Measurements from ENCODE around the gene GSE1.

GSE1 gene

DNA sequence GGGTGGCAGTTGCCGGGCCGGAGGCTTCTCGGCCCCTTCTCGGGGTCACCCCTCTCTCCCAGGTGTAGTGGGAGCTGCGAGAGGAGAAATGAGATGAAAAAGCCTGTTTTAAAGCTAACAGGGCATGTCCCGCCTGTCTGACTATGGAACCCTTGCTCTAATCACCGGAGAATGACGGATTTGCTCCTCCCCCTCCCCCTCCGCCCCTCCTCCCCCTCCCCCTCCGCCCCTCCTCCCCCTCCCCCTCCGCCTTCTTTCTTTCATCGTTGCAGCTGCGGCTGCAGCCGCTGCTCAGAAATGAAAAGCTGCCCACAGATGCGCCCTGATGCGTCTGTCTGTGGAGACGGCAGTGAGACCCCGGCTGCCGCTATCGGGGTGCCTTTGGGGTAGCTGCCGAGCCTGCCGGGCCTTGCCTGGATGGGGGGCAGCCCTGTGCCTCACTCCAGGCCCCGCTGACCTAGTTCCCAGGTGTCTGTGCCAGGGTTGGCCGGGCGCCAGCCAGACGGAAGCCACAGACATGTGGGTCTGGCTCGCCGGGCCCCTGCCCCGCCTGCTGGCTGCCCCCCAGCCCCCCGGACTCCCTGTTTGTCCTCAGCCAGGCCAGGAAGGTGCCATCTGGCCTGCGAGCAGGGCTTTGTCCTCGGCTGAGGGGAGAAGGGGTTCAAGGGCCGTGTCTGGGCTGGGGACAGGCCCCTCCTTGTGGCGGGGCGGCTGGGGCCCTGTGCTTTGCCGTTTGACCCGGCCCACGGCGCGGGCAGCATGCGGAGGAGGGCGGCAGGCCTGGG is 37.9 kb downstream of the GSE1 start:
- no peak for DNase-seq

DNA sequence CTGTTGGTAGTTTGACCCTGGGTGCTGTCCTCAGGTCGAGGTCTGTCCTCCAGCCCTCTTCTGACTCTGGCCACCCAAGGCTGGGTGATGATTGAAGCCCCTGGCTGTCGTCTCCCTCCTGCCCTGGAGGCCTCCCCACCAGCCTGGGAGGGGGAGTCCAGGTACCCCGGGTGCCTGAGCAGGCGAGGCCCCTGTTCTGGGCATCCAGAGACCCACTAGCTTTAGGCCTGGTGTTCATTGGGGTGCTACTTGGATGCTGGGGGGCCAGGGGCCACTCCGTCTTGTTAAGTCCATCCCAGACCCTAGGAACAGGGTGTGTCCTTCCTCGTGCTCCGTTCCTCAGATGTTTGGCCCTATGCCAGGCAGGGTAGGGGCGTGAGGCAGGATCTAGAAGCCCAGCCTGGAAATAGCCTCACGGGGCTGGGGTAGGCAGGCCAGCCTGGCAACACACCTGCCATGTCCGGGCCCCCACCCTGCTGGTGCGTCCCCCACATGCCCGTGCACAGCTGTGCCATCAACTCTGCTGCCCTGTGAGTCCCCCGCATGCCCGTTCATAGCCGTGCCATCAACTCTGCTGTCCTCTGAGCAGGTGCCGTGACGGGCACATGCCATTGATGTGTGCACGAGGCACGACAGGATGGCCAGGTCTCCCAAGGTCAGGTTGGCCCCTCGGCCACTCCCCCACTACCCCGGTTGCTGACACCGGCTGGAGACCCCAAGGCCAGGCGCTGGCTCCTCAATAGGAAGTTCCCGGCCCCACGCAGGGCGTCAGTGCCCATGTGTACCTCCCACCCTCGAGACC is 38.7 kb downstream of the GSE1 start:
- no peak for DNase-seq

- no peak for DNase-seq
Observed at GRCh38 chr16:85652431-85653221, 39.5 kb downstream of the GSE1 start.

DNA sequence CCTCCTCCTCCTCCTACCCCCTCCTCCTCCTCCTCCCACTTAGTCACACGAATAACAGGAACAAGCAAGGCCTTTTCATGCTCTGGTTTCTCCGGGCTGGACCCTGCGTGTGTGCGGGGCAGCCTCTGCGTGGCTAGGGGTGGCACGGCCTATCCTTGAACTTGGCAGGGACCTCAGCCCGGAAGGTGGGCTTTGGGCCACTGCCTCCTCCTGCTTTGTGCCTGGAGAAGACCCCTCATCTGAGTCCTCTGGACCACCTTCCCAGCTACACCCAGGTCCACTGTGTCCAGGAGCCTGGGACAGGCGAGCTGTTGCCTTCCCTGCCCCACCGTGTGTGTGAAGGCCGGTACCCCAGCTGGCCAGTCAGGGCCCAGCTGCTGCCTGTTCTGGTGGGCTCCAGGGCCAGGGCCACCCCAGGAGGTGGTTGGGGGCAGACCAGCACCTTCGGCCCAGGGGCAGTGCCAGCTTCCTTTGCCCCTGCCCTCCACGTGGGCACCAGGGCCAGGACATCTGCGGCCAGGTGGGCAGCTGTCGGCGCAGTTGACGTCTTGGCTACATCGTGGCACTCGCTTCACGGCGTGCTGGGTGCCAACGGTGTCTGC is 40.3 kb downstream of the GSE1 start:
- DNase-seq, result no peak

DNA sequence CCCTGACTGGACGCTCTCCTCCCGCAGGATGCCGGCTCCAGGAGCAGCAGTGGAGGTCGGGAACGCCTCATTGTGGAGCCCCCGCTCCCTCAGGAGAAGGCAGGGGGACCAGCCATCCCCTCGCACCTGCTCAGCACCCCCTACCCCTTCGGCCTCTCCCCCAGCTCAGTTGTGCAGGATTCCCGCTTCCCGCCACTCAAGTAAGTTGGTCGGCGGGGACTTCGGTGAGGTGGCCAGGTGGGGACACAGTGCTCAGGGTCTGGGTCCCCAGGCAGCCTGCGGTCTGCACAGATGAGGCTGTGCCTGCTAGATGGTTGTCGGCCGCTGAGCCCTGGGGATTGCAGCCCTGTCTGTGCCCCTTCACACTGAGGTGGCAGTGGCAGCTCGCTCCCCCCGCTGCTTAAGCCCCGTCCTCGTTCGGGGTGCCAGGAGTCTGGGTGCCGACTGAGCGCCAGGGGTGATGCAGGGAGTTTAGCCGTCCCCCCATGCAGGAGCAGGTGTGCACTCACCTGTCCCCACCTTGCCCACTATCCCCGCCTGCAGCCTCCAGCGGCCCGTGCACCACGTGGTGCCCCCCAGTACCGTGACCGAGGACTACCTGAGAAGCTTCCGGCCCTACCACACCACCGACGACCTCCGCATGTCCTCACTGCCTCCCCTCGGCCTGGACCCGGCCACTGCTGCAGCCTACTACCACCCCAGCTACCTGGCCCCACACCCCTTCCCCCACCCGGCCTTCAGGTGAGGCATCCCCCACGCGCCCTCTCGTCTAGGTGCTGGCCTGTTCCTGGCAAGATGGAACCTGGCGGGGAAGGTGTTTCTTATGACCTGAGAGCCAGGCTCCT is 41.4 kb downstream of the GSE1 start:
- no peak for DNase-seq

DNA sequence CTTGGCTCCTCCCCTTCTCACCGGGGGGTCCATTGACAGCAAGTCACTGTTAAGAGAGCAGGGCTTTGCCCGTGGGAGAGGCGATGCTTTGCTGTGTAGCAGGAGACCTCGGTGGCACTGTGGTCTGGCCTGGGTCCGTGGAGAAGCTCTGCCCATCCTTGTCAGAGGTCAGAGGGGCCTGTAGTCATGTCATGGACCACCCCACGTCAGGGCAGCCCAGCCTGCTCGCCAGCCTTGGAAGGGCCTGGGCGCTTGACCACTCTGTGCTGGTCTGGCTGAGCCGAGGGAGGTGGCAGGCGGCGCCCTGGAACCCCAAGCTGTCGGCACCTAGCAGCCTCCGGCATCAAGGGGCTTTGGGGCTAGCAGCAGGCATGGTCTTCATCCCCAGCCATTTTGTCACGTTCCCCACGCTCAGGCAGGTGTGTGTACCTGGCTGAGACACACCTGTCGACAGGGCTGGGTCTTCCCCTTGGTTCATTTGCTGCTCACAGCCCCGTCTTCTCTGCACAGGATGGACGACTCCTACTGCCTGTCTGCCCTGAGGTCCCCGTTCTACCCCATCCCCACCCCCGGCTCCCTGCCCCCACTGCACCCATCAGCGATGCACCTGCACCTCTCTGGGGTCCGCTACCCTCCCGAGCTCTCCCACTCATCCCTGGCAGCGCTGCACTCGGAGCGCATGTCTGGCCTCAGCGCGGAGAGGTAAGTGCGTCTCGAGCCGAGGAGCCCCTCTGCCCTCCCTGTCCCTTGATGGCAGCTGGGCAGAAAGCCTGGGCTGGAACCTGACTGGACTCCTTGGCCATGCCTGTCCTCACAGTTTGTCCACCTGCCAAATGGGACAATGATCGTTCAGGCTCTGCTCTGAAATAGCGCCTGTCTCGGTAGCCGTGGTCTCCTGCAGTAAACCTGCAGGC is 42.4 kb downstream of the GSE1 start:
- no peak for DNase-seq

- no peak for DNase-seq
Observed at GRCh38 chr16:85656351-85657266, 43.5 kb downstream of the GSE1 start.

DNA sequence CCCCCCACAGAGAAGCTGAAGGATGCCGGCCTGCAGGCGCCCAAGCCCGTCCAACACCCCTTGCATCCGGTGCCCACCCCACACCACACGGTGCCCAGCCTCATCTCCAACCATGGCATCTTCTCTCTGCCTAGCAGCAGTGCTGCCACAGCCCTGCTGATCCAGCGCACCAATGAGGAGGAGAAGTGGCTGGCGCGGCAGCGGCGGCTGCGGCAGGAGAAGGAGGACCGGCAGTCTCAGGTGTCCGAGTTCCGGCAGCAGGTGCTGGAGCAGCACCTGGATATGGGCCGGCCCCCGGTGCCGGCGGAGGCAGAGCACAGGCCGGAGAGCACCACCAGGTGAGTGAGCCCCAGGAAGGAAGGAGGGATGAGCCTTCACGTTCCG is 44.1 kb downstream of the GSE1 start:
- DNase-seq, result no peak

DNA sequence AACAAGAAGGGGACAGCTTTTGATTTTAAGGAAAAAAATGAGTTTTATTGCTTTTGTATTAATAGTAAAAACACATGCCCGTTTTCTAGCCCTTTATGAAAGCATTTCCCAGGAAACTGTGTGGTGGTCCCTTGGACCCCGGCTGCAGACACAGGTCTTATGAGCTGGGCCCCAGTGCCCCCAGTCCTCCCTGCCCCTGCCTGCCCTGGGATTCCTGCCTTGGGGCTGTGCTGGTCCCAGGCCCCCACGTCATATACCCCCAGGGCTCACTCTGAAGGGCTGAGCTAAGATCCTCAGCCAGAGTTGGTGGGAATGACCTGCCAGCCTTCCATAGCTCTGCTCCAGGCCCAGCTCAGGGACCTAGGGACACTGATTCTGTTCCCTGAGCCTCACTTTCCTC is 44.9 kb downstream of the GSE1 start:
- no peak for DNase-seq

GRCh38 chr16:85658504-85659326 is 45.6 kb downstream of the GSE1 start:
- no peak for DNase-seq

DNA sequence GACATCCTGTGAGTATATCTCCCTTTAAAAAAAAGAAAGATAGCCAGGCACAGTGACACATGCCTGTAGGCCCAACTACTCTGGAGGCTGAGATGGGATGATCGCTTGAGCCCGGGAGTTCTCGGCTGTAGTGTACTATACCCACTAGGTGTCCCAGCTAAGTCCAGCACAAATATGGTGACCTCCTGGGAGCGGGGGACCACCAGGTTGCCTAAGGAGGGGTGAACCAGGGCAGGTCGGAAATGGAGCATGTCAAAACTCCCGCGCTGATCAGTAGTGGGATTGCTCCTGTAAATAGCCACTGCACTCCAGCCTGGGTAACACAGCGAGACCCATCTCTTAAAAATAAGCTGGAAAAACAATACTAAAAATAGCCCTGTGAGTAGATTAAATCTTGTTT is 46.2 kb downstream of the GSE1 start:
- DNase-seq, result no peak

DNA sequence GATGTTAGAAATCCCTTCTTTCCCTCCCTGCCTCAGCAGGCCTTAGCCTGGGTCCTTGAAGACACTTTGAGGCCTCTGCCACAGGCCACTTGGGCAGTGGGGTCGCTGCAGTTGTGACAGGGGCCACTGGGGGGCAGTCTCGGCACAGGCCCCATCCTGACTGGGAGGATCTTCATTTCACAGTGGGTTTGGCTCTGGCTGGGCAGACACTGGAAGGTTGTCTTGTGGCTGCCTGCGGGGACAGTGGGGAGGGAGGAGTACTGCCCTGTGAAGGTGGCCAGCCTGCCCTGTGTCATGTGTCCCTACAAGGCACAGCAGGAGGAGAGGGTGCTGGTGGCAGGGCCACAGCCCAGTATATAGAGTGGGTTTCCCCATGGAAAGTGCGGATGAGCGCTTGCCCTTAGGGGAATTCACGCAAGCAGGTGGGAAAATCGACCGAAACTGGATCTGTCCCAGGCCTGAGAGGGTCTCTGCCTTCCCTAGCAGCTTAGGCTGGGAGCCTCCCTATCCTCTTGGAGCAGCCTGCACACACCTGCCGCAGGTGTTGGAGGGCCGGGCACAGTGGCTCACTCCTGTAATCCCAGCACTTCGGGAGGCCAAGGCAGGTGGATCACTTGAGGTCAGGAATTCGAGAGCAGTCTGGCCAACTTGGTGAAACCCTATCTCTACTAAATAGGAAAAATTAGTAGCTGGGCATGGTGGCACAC is 46.8 kb downstream of the GSE1 start:
- peak; percentile 51 for DNase-seq

DNA sequence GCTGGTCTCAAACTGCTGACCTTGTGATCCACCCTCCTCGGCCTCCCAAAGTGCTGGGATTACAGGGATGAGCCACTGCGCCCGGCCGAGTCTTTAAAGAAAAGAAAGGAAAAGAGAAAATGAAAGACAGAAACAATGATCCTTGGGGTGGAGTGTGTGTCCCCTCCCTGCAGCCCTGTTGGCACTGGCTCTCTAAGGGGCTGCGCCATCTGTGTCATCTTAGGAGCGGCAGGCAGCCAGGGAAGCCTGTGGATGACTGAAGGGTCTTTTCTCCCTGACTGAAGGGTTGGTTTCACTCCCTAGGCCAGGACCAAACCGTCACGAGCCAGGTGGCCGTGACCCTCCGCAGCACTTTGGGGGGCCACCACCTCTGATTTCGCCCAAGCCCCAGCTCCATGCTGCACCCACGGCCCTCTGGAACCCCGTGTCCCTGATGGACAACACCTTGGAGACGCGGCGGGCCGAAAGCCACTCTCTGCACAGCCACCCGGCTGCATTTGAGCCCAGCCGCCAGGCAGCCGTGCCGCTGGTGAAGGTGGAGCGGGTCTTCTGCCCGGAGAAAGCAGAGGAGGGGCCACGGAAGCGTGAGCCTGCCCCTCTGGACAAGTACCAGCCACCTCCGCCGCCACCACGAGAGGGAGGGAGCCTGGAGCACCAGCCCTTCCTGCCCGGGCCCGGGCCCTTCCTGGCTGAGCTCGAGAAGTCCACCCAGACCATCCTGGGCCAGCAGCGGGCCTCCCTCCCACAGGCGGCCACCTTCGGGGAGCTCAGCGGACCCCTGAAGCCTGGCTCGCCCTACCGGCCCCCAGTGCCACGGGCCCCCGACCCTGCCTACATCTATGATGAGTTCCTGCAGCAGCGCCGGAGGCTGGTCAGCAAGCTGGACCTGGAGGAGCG is 48.0 kb downstream of the GSE1 start:
- no peak for DNase-seq

- DNase-seq, result no peak
Observed at GRCh38 chr16:85661740-85662481, 48.8 kb downstream of the GSE1 start.

DNA sequence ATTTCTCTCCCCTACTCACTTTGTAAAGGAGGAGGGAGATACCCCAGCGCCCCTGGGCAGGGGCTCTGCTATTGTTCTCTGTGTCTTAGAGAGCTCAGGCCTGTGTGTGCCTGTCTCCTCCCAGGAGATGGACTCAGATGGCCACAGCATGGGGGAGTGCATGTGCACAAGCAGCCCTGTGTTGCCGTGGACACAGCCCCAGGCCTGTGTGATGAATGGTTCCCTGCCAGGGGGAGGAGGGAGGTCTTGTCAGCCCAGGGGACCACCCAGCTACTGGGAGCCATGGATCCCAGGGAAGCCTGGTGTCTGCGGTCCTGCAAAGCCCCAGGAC is 49.3 kb downstream of the GSE1 start:
- no peak for DNase-seq

GRCh38 chr16:85662976-85663830 is 50.1 kb downstream of the GSE1 start:
- no peak for DNase-seq

Measured in MV-4-11 (cell line).